HCT116 (cell line): Measurements from ENCODE around the gene RHBDD3. TPM values are rescaled to one million over a fixed set of nuclear protein-coding genes. Genes with fewer than 3 reads are reported as not detected.
A peak's percentile ranks its signal among the peaks of the same experiment; 100 is the strongest.

Experiments used
- ATAC-seq: fragments of 200-7000 bp; cut with Tn5 transposase; 2 replicates; pipeline ENCODE4 v1.9.1; 2020; ENCODE audit warnings: mild to moderate bottlenecking, moderate library complexity
- BruUV-seq: library from RNA; stranded (reverse); fragments of 400-500 nt; replicated peaks from 2 replicates; lab custom pipeline; 2021; lab: Mats Ljungman, UMichigan
- CTCF ChIA-PET: fragments of 300-600 bp; sonication (Branson Sonifier 250); formaldehyde crosslinking; loops from one replicate; lab custom pipeline; 2021; ENCODE audit warnings: antibody characterized with exemption; lab: Charles Lee
- POLR2A ChIA-PET: fragments of 300-600, 350-600 bp; sonication (Branson Sonifier 250); formaldehyde crosslinking; loops from one replicate; lab custom pipeline; 2021; ENCODE audit warnings: antibody characterized with exemption; lab: Charles Lee
- RAD21 ChIA-PET, 2 experiments: fragments of 300-600 bp; sonication (Branson Sonifier 250); formaldehyde crosslinking; loops; one replicate each; lab custom pipeline; 2023; ENCODE audit warnings: low total read pairs in 2 of 2; ENCODE audit not compliant: uncharacterized antibody in 2 of 2, unreplicated experiment in 2 of 2, low non-redundant PET in 1 of 2; lab: Charles Lee
- DNase-seq: peaks from one replicate; pipeline ENCODE4 v3.0.0-alpha.2; 2010; ENCODE audit warnings: low read depth, low spot score
- H2AFZ ChIP-seq: fragments of 200-600 bp; shearing (Covaris generic), sonication (generic); 2 replicates; pipeline ENCODE4 v1.6.1; 2017; ENCODE audit warnings: low read depth, mixed run types, mixed read lengths, antibody characterized with exemption, low read length; ENCODE audit not compliant: poor library complexity, severe bottlenecking
- H3K27ac ChIP-seq: 2 replicates; pipeline ENCODE4 v1.5.1; 2012; ENCODE audit warnings: low read depth, low read length
- H3K27me3 ChIP-seq: fragments of 200-600 bp; sonication (generic); 2 replicates; pipeline ENCODE4 v1.6.1; 2016; ENCODE audit warnings: mixed run types, low read length, mixed read lengths; ENCODE audit not compliant: insufficient read depth
- H3K36me3 ChIP-seq, 2 experiments: fragments of 200-500 bp in 1 of 2; fragments of 200-600 bp in 1 of 2; sonication (Bioruptor generic) in 1 of 2; sonication (generic) in 1 of 2; 2 replicates each; pipeline versions ENCODE4 v1.5.1 to v1.6.1; 2014 to 2016; ENCODE audit warnings: low read length in 2 of 2, inconsistent platforms in 1 of 2, mixed read lengths in 1 of 2, mixed run types in 1 of 2; ENCODE audit not compliant: insufficient read depth in 2 of 2, control insufficient read depth in 1 of 2
- H3K4me1 ChIP-seq, 2 experiments: fragments of 200-600 bp in 1 of 2; sonication (generic) in 1 of 2; 2 replicates each; pipeline versions ENCODE4 v1.5.1 to v1.6.1; 2012 to 2017; ENCODE audit warnings: low read length in 2 of 2, inconsistent platforms in 1 of 2, mild to moderate bottlenecking in 1 of 2, mixed read lengths in 1 of 2, mixed run types in 1 of 2, moderate library complexity in 1 of 2; ENCODE audit not compliant: insufficient read depth in 2 of 2, control insufficient read depth in 1 of 2
- H3K4me2 ChIP-seq: fragments of 200-600 bp; sonication (generic); 2 replicates; pipeline ENCODE4 v1.6.1; 2017; ENCODE audit warnings: mixed run types, low read length, mixed read lengths
- H3K4me3 ChIP-seq, 2 experiments: fragments of 200-600 bp in 1 of 2; sonication (generic) in 1 of 2; replicated peaks in 1 of 2; 2 replicates each; pipeline ENCODE4 v1.5.1; 2011 to 2016; ENCODE audit warnings: low read length in 2 of 2, control low read depth in 1 of 2, low read depth in 1 of 2, mild to moderate bottlenecking in 1 of 2, mixed read lengths in 1 of 2, mixed run types in 1 of 2
- H3K79me2 ChIP-seq: fragments of 200-600 bp; sonication (generic); 2 replicates; pipeline ENCODE4 v1.6.1; 2017; ENCODE audit warnings: mild to moderate bottlenecking, mixed run types, low read length, moderate library complexity, mixed read lengths; ENCODE audit not compliant: insufficient read depth
- H3K9ac ChIP-seq: fragments of 200-600 bp; sonication (generic); 2 replicates; pipeline ENCODE4 v1.6.1; 2016; ENCODE audit warnings: low read length, mixed read lengths
- H3K9me2 ChIP-seq: fragments of 200-600 bp; sonication (generic), shearing (Covaris generic); 2 replicates; pipeline ENCODE4 v1.6.1; 2017; ENCODE audit warnings: mixed run types, mild to moderate bottlenecking, moderate library complexity; ENCODE audit not compliant: insufficient read depth
- H3K9me3 ChIP-seq, 2 experiments: fragments of 200-500 bp in 1 of 2; fragments of 200-600 bp in 1 of 2; sonication (Bioruptor generic) in 1 of 2; sonication (generic) in 1 of 2; 2 replicates each; pipeline ENCODE4 v1.6.1; 2014 to 2017; ENCODE audit warnings: low read length in 2 of 2, mixed read lengths in 2 of 2, inconsistent platforms in 1 of 2, low read depth in 1 of 2, mild to moderate bottlenecking in 1 of 2, mixed run types in 1 of 2, moderate library complexity in 1 of 2; ENCODE audit not compliant: control insufficient read depth in 1 of 2, insufficient read depth in 1 of 2
- H4K20me1 ChIP-seq: fragments of 200-600 bp; sonication (generic), shearing (Covaris generic); 2 replicates; pipeline ENCODE4 v1.6.1; 2017; ENCODE audit warnings: mixed run types, mild to moderate bottlenecking, moderate library complexity; ENCODE audit not compliant: insufficient read depth
- EZH2phosphoT487 ChIP-seq: fragments of 200-600 bp; IDR thresholded peaks from 2 replicates; pipeline ENCODE4 v1.6.1; 2018; ENCODE audit warnings: antibody characterized with exemption, borderline replicate concordance
- POLR2A ChIP-seq: IDR thresholded peaks from 2 replicates; pipeline ENCODE4 v1.7.0; 2011; ENCODE audit warnings: borderline replicate concordance; ENCODE audit not compliant: insufficient read depth, insufficient read length; ENCODE audit errors: extremely low read depth
- POLR2AphosphoS5 ChIP-seq: IDR thresholded peaks from 2 replicates; pipeline ENCODE4 v1.6.1; 2011; ENCODE audit warnings: mild to moderate bottlenecking, low read depth, low read length, moderate library complexity
- SP1 ChIP-seq: IDR thresholded peaks from 2 replicates; pipeline ENCODE4 v1.6.1; 2012; ENCODE audit warnings: low read depth
- TCF7L2 ChIP-seq: IDR thresholded peaks from 2 replicates; pipeline ENCODE4 v1.7.0; 2011; ENCODE audit warnings: borderline replicate concordance, inconsistent platforms; ENCODE audit not compliant: insufficient read depth, insufficient read length; ENCODE audit errors: extremely low read depth
- ZFX ChIP-seq: fragments of 450-650 bp; IDR thresholded peaks from 2 replicates; pipeline ENCODE4 v1.6.1; 2017
- ZNF274 ChIP-seq: fragments of 200-500 bp; sonication (Bioruptor generic); IDR thresholded peaks from 2 replicates; pipeline ENCODE4 v1.6.1; 2014; ENCODE audit warnings: mild to moderate bottlenecking, low read depth, low read length, inconsistent platforms
- intact Hi-C: fragments of 100-400 bp; cut with micrococcal nuclease; formaldehyde crosslinking; loops from 2 replicates; pipeline ENCODE4 v1.10.0; 2022
- total RNA-seq: library from RNA; stranded (reverse); gene quantifications from one replicate; pipeline ENCODE4 v1.2.1, GENCODE V29; 2021; ENCODE audit not compliant: unreplicated experiment
- TF ChIP-seq, protein P1 (sequence below): IDR thresholded peaks from 2 replicates; pipeline ENCODE4 v1.6.1; 2012

The RHBDD3 gene
- total RNA-seq, 1 experiment from 2014 or later = 30.2 TPM

DNA sequence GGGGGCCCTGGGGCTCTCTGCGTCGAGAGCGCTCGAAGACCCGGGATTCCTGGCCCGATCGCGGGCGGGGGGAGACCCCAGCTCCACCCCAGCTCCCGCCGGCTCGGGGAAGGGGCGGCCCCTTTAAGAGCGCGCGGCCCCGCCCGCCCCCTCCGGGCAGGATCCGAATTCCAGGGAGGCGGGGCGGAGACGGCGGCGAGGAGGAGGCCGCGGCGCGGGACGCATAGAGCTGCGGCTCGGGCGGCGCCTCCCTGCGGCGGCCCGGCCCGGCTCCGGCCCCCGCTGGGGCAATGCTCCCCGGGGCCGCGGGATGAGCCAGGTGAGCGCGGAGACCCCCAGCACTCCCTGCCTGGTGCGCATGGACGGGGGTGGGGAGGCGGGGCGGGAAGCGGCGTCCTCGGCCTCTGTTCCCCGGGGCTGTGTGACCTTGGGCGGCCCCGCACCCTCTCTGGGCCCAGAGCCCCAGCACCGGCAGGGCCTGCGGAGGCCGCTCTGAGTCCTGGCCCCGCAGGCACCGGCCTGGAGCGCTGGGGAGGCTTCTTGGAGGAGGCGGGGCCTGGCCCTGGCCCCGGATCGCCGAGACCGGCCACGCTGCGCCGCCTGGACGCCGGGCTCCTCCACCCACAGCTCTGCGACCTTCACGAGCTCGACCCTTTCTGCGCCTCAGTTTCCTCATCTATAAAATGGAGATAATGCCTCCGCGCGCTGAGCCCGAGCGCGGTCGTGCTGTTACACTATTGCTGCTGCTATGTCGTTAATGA, 39.2 kb upstream of the RHBDD3 start:
- Histone ChIP-seq H3K36me3 (no peaks in the 10 kb centered on the region), H3K27ac (peak overlapping the region; percentile 81), H3K9ac (peak overlapping the region; percentile 73), H2AFZ (no peak overlapping the region), H3K4me2 (peak overlapping the region; percentile 96), H3K9me2 (no peaks in the 10 kb centered on the region), H3K9me3 (no peaks in the 10 kb centered on the region), H3K4me1 (peaks cover 48 to 68% of the 10 kb centered on the region in 2 experiments), H3K79me2 (peaks cover 7% of the 10 kb centered on the region; the same call in 1 of the 2 replicates), H3K4me3 (peak overlapping the region; percentile 74 to 84), H4K20me1 (no peaks in the 10 kb centered on the region), H3K27me3 (no peaks in the 10 kb centered on the region)
- ChIA-PET RAD21 (interaction anchor here in 1 of 2 experiments (0.7 kb wide), 1 partner anchor 42 kb away, joined by 3 read pairs; no protein-coding TSS in a partner anchor), CTCF (interaction anchor here (1.1 kb wide), 2 partner anchors 13 to 14 kb away, joined by 3 read pairs; no protein-coding TSS in a partner anchor), POLR2A (no interaction called here)
- ATAC-seq (peak; percentile 66), DNase-seq (no peak)
- TF ChIP-seq ZNF274 = no peak
- peak; percentile 29 for TF ChIP-seq POLR2A
- TF ChIP-seq, protein P1, sequence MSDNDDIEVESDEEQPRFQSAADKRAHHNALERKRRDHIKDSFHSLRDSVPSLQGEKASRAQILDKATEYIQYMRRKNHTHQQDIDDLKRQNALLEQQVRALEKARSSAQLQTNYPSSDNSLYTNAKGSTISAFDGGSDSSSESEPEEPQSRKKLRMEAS = 0 out of 2 replicates have a peak, but pooled peaks have one; percentile 59
- peak; percentile 33 for TF ChIP-seq TCF7L2
- no peak for TF ChIP-seq EZH2phosphoT487
- TF ChIP-seq SP1 = peak; percentile 57; the same call in 1 of the 2 replicates
- TF ChIP-seq ZFX = peak; percentile 82
- peak; percentile 68 for TF ChIP-seq POLR2AphosphoS5
- intact Hi-C loops = loop anchor here (1.0 kb wide), 1 partner anchor 52 kb away; no protein-coding TSS in a partner anchor
- BruUV-seq = no TSS peak
